PFSK-1 (cell line): Measurements from ENCODE around the gene EVA1A.

Source experiments
- FOXP2 ChIP-seq: optimal IDR thresholded peaks from 2 replicates; pipeline ENCODE3; 2011; ENCODE audit warnings: borderline replicate concordance, control low read depth, inconsistent platforms; ENCODE audit not compliant: insufficient read depth; ENCODE audit errors: extremely low read length, extremely low read depth
- POLR2AphosphoS5 ChIP-seq: IDR thresholded peaks from 2 replicates; pipeline ENCODE4 v1.6.1; 2012; ENCODE audit warnings: low read depth, mild to moderate bottlenecking, control low read depth, low read length, moderate library complexity
- REST ChIP-seq, 2 experiments: IDR thresholded peaks; 2 replicates each; pipeline versions ENCODE4 v1.6.1 to v1.8.0; 2011 to 2012; ENCODE audit warnings: low read depth in 2 of 2, low read length in 2 of 2, control low read depth in 1 of 2, inconsistent platforms in 1 of 2, mild to moderate bottlenecking in 1 of 2, moderate library complexity in 1 of 2; ENCODE audit not compliant: insufficient read depth in 1 of 2
- SIN3A ChIP-seq: IDR thresholded peaks from 2 replicates; pipeline ENCODE4 v1.6.1; 2012; ENCODE audit warnings: mild to moderate bottlenecking, low read length, moderate library complexity, borderline replicate concordance; ENCODE audit not compliant: insufficient read depth
- TAF1 ChIP-seq: IDR thresholded peaks from 2 replicates; pipeline ENCODE4 v1.6.1; 2012; ENCODE audit warnings: low read length, control low read depth, borderline replicate concordance; ENCODE audit not compliant: insufficient read depth

Gene EVA1A

GRCh38 chr2:75460630-75461029, 100.1 kb downstream of the EVA1A start:
- TF ChIP-seq TAF1 (no peak), FOXP2 (no peak), REST (IDR thresholded peaks at IDR 0.05; ENCODE audit: insufficient read depth in 1 of 2, low read depth in 2 of 2, low read length in 2 of 2) (no peak), POLR2AphosphoS5 (no peak), SIN3A (no peak)

- TF ChIP-seq POLR2AphosphoS5 (no peak), SIN3A (no peak), FOXP2 (no peak), REST (IDR thresholded peaks at IDR 0.05; ENCODE audit: insufficient read depth in 1 of 2, low read depth in 2 of 2, low read length in 2 of 2) (no peak), TAF1 (no peak)
These were observed 101.0 kb downstream of the EVA1A start for GRCh38 chr2:75459565-75460310.

GRCh38 chr2:75458201-75458600, 102.5 kb downstream of the EVA1A start:
- no peak for TF ChIP-seq SIN3A
- no peak for TF ChIP-seq REST (IDR thresholded peaks at IDR 0.05; ENCODE audit: insufficient read depth in 1 of 2, low read depth in 2 of 2, low read length in 2 of 2)
- no peak for TF ChIP-seq FOXP2
- no peak for TF ChIP-seq POLR2AphosphoS5
- no peak for TF ChIP-seq TAF1

GRCh38 chr2:75456825-75457224, 103.9 kb downstream of the EVA1A start:
- TF ChIP-seq TAF1 (no peak), POLR2AphosphoS5 (no peak), REST (IDR thresholded peaks at IDR 0.05; ENCODE audit: insufficient read depth in 1 of 2, low read depth in 2 of 2, low read length in 2 of 2) (no peak), FOXP2 (no peak), SIN3A (no peak)
